Measurements from ENCODE around the gene SENP5.
"Not testable (repeated sequence)": the region's sequence is repeated elsewhere in the genome, so short reads cannot be mapped to it uniquely, and the experiment has no call there.

SENP5 gene, protein sequence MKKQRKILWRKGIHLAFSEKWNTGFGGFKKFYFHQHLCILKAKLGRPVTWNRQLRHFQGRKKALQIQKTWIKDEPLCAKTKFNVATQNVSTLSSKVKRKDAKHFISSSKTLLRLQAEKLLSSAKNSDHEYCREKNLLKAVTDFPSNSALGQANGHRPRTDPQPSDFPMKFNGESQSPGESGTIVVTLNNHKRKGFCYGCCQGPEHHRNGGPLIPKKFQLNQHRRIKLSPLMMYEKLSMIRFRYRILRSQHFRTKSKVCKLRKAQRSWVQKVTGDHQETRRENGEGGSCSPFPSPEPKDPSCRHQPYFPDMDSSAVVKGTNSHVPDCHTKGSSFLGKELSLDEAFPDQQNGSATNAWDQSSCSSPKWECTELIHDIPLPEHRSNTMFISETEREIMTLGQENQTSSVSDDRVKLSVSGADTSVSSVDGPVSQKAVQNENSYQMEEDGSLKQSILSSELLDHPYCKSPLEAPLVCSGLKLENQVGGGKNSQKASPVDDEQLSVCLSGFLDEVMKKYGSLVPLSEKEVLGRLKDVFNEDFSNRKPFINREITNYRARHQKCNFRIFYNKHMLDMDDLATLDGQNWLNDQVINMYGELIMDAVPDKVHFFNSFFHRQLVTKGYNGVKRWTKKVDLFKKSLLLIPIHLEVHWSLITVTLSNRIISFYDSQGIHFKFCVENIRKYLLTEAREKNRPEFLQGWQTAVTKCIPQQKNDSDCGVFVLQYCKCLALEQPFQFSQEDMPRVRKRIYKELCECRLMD

DNA sequence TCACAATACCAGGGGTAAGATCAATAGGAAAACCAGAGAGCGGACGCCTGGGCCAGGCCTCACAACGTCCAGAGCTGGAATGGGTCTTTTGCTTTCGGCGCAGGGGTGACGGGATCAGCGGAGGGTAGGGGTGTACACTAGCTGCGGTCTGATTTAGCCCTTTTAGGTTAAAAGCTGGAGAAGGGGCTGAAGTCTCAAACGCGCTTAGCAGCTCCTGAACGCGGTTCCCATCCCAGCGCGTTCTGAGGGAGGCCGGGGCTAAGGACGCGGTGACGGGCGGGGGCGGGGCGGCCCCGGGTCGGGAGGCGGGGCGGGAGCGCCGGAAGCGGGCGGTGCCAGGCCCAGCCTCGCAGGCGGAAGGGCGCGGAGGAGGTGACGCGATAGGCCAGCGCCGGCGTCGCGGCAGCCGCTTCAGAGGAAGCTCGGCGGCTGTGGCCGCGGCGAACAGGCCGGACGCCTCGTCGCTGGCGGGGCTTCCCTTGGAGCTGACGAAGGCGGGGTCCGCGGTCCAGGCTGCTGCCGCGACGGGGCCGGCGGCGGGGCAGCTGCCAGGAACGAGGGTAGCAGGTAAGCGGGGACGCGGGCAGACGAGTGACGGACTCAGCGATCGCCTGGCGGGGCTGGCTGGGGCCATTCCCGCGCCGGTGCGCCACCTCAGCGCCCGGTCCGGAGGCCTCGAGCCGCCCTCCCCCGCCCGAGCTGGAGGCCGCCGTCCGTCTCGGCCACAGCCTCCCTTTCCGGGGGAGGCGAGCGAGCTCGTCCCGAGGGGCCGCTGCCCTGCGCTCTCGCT is at the start of gene SENP5:
Gene SENP5, plus strand, starts transcription at position 414 of the 790 bp plus-strand sequence. CDS start 17,262 bp downstream, outside the sequence.
- DNase-seq: peak; percentile 72

DNA sequence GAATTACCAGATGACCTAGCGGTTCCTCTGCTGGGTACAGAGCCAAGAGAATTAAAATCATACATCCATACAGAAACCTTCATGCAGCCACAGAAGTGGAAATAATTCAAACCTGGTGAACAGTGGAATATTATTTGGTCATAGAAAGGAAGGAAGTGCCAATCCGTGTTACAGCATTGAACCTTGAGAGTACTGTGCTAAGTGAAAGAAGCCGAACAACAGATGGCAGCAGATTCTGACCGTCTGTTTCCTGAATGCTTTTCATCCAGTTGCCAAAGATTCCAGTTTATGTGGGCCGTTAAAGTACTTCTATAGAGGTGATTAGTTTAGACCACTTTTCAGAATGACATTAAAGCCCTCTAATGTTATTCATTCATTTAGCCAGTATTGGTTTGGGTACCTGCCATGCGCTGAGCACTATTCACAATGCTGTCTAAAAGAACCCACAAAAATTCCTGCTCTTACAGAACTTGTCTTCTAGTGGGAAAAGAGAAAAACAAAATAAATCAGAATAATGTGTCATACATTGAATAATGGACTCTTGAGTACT is 45.8 kb upstream of the SENP5 start:
- DNase-seq: no peak

DNA sequence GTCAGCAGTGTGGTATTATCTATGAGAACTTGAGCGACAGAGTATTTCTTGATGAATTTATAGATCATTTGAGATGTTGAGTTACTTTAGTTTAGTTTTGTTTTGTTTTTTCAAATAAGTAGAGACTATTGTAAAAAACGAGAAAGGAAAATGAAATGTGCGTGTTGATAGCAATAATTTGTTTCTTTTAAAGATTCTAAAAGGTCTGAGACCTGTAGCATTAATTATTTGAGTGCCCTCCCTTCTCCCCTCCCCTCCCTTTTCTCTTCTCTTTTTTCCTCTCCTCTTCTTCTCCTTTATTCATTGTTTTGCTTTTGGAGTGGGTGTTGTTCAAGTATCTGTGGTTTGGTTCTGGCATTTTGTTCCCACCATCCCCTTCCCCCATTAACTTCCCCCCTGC is 38.1 kb upstream of the SENP5 start:
- DNase-seq: not testable (repeated sequence)

DNA sequence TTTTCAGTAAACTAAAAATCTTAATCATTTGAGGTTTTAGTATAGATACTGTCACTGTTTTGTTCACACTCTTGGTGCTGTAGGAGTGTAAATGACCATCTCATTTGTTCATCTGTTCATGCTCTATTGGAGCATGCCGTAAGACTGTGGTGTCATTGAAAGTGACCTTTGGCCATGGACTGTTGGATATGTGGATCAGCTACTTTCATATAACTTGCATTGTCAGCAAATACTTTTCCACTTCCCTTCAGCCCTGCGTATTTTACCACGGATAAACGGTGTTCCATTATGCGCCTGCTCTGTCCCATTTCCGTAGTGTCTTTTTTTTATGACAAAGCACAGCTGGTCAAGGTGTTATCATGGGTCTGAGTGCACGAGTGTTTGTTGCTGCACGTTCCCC is 32.6 kb upstream of the SENP5 start:
- DNase-seq: no peak

DNA sequence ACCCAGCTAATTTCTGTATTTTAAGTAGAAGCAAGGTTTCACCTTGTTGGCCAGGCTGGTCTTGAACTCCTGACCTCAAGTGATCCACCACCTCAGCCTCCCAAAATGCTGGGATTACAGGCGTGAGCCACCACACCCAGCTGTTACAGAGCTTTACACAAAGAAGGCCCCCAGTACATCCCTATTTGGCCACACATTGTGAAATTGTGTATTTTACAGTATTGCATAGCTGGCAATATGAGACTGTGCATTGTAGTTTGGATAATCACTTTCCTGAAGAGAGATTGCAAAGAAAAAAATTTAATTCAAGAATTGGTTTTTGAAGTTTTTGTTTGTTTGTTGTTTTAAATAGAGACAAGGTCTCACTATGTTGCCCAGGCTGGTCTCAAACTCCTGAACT is 31.1 kb upstream of the SENP5 start:
- not testable (repeated sequence) for DNase-seq

DNA sequence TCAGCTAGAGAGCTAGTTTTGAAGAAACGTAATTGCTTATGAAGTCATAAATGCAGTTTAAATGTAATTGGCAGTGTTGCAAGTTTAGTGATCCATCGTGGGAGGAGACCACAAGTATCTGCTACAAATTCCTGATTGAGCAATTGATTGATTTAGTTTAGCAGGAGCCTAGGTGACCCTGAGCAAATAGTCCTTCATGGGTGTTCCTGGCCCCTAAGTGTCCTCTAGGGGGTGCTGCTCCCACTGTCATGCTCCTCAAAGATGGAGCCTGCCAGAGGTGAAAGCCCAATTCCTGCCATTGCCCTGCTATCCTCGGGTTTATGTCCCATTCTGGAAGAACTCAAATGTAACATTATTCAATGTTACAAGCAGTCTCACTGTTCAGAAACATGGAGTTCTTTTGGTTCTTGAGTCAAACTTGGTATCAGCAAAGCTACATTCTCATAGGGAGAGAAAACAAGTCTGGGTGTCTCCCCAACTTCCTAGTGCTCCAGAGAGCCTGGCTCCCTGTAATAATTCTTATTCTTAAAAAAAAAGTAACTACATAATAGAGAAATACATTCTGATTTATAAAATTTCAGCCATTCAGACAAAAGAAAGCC is 29.8 kb upstream of the SENP5 start:
- peak; percentile 51 for DNase-seq

DNA sequence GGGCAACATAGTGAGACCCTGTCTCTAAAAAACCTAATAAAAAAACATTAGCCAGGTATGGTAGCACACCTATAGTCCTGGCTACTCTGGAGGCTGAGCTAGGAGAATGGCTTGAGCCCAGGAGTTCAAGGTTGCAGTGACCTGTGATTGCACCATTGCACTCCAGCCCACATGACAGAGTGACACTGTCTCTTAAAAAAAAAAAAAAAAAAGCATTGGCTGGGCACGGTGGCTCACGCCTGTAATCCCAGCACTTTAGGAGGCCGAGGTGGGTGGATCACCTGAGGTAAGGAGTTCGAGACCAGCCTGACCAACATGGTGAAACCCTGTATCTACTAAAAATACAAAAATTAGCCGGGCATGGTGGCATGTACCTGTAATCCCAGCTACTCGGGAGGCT is 28.4 kb upstream of the SENP5 start:
- DNase-seq: not testable (repeated sequence)

DNA sequence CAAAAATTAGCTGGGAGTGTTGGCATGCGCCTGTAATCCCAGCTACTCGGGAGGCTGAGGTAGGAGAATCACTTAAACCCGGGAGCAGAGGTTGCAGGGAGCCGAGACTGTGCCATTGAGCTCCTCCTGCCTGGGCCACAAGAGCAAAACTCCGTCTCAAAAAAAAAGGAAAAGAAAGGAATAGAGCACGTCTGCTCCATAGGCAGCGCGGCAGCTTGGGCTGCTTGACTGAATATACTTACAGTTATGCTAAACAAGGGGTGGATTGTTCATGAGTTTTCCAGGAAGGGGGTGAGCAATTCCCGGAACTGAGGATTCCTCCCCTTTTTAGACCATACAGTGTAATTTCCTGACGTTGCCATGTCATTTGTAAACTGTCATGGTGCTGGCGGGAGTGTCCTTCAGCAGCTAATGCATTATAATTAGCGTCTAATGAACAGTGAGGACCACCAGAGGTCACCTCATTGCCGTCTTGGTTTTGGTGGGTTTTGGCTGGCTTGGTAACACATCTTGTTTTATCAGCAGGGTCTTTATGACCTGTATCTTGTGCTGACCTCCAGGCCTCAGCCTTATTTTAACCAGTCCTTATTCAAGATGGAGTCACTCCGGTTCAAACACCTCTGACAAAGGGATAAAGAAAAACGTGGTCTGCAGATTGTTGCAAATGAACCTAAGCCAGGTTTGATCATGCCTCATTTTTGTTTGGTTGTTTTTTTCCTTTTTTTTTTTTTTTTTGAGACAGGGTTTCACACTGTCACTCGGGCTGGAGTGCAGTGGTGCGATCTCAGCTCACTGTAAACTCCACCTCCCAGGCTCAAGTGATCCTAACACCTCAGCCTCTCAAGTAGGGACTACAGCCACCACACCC is 24.9 kb upstream of the SENP5 start:
- no peak for DNase-seq

DNA sequence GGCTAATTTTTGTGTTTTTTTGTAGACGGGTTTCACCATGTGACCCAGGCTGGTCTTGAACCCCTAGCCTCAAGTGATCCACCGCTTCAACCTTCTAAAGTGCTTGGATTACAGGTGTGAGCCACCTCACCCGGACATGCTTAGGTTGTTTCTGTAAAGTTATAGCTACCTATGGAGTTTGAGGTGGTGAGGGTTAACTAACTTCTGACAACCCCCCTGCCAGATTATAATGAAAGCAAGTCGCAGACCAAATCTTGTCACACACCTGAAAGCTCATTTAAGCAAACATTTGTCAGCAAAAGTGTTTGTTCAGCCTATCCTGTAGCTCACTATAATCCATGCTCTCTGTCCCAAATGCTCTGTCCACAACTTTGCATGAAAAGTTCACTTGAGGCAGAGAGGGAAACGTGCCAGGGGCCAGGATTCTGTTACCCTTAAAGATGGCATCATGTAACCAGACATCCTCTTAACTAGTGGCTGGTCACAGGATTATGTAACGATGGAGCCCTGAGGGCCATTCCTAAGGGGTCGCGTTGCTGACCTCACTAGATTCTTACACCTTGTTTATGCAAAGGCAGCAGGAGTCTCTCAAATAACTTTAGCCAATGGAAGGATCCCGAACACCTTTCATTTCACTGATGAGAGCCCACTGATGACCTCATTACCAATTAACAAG is 24.1 kb upstream of the SENP5 start:
- no peak for DNase-seq

DNA sequence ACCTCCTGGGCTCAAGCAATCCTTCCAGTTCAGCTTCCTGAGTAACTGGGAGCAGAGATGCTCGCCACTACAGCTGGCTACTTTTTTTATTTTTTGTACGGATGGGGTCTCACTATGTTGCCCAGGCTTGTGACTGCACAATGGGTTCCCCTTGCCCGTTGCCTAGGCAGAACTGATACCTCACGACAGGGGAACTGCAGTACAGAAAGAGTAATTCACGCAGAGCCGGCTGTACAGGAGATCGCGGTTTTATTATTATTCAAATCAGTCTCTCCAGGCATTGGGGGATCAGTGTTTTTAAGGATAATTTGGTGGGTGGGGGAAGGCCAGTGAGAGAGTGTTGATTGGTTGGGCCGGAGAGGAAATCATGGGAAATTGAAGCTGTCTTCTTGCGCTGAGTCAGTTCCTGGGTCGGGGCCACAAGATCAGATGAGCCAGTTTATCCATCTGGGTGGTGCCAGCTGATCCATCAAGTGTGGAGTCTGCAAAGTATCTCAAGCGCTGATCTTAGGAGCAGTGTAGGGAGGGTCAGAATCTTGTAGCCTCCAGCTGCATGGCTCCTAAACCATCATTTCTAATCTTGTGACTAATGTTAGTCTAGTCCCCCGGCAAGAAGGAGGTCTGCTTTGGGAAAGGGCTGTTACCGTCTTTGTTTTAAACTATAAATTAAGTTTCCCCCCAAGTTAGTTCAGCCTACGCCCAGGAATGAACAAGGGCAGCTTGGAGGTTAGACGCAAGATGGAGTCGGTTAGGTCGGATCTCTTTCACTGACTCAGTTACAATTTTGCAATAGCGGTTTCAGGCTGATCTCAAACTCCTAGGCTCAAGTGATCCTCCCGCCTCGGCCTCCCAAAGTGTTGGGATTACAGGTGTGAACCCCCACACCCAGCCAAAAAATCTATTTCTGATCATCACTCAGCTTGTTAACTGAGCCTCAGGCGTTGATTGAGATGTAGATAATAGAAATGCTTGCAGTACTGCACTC is 23.2 kb upstream of the SENP5 start:
- not testable (repeated sequence) for DNase-seq

DNA sequence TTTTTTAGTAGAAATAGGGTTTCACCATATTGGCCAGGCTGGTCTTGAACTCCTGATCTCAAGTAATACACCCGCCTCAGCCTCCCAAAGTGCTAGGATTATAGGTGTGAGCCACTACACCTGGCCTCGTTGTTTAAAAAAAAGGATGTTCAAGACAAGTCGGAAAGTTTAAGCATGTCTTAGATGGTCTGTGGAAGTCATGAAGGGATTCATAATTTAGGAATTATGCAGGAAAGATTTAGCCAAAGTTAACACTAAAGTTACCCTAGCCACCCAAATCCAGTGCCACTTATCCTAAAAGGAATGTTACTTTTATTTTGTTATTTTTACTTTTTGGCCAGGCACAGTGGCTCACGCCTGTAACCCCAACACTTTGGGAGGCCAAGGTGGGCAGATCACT is 19.3 kb upstream of the SENP5 start:
- DNase-seq: not testable (repeated sequence)

DNA sequence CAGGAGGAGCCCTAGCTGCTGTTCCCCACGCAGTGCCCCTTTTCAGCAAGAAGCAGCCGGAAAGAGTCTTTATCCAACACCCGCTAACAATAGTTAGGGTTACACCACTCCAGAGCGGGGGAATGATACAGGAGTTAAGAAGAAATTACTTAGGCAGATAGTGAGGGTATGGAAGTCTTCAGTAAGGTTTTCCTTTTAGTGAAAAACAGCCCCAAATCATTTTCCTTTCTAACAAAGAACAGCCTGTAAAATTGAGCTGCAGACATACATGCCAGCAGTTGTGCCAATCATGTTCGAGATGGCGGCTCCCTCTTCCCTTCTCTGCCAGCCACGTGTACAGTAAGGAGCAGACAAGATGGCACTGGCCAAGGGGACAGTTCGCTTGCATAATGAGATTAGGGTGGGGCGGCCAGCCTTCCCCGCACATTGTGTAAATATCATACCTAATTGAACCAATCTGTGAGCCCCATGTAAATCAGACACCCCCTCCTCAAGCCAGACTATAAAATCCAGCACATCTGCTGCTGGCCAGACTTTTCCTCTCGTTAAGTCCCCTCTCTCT is 18.5 kb upstream of the SENP5 start:
- DNase-seq: no peak

DNA sequence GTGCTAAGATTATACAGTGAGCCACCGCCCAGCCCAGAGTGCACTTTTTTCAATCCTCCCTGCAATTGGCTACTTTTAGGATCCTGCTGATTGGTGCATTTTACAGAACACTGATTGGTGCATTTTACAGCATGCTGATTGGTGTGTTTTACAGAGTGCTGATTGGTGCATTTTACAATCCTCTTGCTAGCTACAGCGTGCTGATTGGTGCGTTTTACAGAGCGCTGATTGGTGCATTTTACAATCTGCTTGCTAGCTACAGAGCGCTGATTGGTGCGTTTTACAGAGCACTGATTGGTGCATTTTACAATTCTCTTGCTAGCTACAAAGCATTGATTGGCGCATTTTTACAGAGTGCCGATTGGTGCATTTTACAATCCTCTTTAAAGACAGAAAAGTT is 4.7 kb upstream of the SENP5 start:
- DNase-seq: not testable (repeated sequence)

DNA sequence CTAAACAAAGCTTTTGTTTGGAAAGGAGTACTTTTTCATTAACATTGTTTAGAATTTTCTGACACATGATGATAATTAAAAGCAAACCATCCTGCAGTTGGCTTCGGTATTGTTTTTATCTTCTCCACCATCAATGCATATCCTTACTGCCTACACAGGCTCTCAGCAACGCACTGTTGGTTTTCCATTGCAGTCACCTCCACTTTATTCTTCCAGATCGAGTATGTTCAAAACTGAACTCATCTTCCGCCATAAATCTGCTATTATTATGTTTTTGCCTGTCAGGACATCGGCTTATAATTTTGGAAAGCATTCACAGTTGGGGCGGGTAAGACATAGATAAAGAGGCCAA is 589 bp upstream of the SENP5 start:
- DNase-seq: no peak

DNA sequence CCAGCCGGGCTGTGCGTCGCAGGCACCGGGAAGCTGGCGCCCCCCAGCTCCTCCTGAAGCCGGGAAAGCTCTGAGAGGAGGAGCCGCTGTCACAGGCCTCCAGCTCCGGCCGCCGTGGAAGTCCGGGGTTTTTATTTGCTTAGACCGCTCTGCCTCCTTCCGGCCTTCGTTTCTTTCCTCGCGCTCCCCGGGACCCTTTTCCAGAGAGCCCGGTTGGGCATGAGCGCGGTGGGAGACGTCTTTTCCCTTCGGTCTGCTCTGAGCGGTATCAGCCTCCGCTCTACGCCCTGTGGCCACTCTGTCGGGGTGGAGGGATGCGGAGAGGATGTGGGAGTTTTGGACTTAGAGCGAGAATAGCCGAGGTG is 559 bp downstream of the SENP5 start:
- DNase-seq: no peak

DNA sequence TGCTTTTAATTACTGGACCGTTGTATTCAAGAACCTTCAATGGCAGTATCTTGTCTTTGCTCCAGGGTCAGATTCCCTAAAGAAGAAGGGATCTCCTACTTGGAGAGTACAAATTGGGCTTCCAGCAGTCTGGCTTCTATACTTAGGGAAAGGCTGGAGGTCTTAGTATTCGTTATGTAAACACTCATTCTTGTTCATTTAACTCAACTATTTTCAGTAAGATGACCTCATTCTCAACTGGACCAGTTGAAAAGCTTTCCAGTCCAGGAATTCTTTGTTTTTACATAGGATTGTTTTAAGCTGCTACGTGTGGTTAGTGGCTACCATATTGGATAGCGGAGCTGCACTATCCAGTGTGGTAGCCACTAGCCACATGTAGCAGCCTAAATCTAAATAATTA is 4.6 kb downstream of the SENP5 start:
- no peak for DNase-seq

DNA sequence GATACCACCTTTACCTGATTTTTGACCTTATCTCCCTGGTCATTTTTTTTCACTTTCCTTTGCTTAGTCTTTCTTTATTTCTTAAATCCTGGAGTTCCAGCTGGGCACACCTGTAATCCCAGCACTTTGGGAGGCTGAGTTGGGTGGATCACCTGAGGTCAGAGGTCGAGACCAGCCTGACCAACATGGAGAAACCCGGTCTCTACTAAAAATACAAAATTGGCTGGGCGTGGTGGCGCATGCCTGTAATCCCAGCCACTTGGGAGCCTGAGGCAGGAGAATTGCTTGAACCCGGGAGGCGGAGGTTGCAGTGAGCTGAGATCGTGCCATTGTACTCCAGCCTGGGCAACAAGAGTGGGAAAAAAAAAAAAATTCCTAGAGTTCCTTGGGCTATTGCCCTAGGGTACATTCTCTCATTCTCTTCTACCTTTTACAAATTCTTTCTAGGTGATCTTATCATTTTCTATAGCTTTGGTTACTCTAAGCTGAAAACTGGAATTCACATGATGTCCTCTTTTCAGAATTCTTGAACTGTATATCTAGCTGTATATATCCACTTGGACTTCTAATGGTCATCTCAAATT is 6.9 kb downstream of the SENP5 start:
- not testable (repeated sequence) for DNase-seq

DNA sequence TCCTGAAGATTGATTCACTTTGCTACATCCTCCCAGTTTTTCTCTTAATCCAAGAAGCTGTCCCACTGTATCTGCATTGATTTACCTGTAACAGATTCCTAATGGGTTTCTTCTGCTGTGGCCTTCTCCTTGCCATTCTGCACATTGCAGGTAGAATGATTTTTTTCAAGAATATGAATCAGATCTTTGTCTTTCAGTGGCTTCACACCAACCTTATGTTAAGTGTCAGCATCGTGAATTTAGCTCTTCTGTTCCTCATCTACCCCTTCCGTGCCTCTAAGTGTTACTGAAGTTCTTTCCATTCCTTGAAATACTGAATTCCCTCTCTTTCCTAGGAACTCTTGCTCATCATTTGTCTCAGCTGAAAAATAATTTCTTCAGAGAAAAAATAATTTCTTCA is 7.5 kb downstream of the SENP5 start:
- no peak for DNase-seq

DNA sequence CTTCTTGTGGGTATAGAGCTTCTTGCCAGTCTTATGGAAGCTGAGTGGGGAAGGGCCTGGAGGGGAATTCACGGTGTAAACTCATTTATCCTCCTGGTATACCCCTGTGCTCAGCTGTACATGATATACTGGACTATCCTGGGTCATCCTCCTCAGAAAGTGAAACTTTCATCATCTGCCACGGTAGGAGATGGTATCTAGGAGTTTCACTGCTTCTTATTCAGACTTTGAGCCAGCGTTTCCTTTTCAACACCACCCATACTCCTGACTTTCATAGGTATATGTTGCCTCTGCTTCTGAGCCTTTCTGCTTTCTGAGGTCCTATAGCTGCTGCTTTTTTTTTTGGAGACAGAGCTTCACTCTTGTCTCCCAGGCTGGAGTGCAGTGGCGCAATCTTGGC is 15.6 kb downstream of the SENP5 start:
- no peak for DNase-seq
